GM18505 (cell line): ENCODE measurements around the gene ASS1.

Experiments used
- ATAC-seq: cut with Tn5 transposase; IDR thresholded peaks from one replicate; pipeline ENCODE4 v1.9.1; 2021; ENCODE audit not compliant: unreplicated experiment
- POLR2A ChIP-seq: IDR thresholded peaks from 4 replicates; pipeline ENCODE4 v1.6.1; 2011; ENCODE audit warnings: borderline replicate concordance; ENCODE audit not compliant: insufficient read depth, insufficient read length; ENCODE audit errors: extremely low read depth

ASS1 gene

DNA sequence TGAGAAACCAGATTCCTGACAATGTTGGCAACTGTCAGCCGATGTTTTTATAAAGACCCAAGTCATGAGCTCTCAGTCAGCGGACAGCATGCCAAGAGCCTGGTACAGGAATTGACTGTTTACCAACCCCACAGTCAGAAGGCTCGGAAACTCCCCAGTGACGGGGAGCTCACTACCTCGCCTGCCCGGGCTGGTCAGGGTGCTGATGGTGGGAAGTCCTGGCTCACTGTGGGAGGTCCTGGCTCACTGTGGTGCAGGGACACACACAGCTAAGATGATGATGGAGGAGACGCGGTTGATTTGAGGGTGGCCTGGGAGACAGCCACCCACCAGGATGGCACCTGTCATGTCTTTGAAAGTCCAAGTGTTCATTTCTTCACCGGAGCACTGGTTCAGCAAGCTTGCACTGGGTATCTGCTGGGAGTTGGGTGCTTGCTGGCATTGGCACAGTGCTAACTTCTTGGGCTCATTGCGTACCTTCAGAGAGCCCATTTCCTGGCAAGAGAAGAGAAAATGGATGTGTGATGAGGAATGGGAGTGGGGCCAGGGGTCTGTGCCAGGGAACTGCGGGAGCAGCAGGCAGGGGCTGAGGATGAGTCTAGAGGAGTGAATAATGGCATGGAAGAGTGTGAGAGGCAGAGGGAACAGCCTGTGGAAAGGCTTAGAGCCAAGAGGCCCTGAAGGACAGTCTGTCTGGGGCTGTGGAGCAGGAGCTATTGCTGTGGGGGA lies 15.3 kb downstream of the ASS1 start:
- ATAC-seq = no peak
- no peak for TF ChIP-seq POLR2A

DNA sequence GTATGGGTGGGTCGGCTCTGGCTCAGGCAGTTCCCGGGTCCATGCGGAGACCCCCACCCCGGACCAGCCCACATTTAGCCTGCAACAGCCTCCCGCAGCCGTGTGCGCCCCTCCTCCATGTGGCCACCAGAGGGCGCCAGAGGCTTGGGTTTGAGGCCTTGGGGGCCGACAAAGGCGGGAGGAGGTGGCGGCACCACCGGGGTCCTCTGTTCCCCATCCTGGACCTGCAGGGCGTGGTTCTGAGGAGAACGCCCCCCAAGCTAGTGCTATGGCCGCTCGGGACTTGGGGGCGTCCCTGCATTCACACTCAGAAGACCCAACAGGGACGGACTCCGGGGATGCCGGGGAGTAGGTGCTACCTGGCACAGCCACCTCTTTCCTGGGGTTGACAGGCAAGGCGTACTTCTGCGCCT lies 16.5 kb downstream of the ASS1 start:
- no peak for TF ChIP-seq POLR2A
- ATAC-seq = no peak

DNA sequence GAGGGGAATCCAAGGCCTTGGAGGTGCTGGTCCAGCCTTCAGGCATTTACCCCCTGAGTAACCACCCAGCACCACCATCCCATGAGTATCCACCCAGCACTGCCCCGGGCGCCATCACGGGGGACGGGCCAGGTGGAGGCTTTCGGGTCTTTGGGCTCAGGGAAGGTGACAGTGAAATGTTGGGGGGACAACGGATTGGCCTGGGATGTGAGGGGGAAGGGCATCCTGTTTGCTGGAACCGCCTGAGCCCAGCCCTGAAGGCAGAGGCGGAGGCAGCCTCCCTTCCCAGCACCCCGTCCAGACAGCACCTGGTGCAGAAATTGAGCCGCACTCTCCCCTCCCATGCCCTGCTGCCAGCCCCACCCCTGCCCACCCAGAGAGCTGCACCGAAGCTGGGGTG lies 17.0 kb downstream of the ASS1 start:
- TF ChIP-seq POLR2A = no peak

DNA sequence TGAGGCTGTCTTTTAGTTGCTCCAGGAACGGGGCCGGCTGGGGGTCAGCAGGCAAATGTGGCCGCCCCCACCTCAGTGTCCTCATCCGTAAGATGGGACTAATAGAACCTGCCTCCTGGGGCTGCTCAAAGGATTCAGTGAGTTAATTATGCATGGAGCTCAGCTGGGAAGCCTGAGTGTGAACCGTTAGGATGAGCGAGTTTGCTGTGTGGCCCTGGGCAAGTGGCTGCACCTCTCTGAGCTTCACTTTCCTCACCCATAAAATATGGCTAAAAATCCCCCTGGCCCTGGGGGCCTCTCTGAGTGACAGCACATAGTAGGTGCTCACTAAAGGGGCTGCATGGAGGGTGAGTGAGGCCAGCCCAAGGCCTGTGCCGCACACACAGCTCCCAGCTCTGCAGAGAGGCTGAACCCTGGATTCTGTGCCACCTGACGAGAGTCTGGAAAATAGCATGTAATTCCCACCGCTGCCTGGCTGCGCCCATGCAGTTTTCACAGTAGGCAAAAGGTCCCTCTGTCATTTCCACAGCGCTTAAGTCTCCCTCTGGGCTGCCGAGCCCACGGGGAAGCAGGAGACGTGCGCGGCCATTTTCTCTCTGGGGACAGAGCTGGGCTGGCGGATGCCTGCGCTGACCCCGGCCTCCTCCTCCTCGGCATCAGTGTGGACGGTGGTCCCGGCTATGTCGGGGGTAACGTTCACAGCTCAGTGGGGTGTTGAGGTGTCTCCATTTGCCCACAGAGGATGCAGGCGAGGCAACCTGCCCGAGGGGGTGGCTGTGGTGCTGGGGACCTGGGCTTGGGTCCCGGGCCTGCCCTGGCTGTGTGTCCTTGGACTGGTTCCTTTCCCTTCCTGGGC lies 18.2 kb downstream of the ASS1 start:
- no peak for TF ChIP-seq POLR2A
- no peak for ATAC-seq

More for the DNA sequence above, 17.0 kb downstream of the ASS1 start:
- no peak for ATAC-seq

DNA sequence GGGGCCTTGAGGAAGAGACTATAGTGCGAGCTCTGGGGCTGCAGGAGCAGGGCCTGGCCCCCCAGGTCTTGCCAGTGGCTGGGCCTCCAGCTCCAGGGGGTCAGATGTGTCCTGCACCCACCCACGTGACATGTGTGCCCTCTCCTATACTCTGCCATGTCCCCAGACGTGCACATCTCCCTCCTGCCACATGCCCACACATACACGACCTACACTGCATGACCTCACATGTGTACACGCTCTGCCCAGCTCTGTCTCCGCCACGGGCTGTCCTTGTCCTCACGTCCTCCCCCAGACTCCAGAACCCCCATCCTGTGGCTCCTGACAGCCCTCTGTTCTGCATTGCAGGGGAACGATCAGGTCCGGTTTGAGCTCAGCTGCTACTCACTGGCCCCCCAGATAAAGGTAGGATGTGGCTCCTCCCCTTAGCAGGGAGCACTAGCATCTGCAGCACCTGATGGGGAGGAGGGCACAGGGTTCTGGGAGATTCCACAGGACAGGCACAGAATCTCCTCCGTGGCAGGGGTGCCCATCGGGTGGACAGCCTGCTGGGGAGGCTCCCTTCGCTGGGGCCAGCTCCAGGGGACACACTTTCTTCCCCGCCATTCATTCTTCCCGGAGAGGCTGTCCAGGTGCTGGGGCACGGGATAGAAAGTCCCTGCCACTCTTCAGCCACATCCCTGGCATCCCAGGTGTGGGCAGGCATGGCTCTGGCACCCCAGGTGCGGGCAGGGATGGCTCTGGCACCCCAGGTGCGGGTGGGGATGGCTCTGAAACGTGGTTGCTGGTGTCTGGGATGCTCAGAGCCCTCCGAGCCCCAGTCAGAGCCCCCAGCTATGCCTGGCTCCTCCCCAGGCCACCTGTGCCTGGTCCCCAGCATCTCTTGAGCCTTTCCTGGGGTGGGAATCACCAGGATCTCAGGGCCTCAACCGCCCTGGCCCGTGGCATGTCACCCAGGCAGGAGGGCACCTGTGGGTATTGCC lies 19.3 kb downstream of the ASS1 start:
- TF ChIP-seq POLR2A = no peak

DNA sequence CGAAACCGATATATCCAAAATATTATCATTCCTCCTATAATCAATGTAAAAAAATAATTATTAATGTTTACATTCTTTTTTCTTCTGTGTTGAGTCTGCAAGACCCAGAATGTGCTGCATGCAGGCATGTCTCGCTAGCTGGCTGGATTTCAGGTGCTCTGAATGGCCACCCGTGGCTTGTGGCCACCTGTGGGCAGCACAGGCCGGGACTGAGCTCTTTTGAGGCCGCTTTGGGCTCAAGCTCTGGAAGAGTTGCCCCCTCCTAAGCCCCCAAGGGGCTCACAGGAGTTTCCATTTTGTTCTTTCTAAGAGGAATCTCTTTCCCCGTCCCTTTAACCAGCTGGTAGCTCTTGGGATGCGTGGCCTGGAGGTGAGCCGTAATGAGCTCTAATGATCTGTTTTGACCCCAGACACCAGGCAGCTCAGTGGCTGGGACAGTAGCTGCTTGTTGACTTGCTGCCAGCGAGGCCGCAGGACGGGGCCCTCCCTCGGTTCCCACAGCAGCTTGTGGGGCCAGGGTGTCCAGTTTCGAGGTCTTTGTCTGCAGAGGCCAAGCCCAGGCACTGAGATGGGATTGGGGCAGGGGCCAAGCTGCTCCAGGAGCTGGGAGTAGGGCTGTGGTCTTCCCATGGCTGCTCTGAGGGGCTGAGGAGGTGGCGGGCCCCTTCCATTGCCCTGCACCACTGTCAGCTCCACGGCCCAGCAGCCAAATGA lies 20.8 kb downstream of the ASS1 start:
- TF ChIP-seq POLR2A = no peak
- ATAC-seq = no peak

More for the DNA sequence above, 19.3 kb downstream of the ASS1 start:
- no peak for ATAC-seq

DNA sequence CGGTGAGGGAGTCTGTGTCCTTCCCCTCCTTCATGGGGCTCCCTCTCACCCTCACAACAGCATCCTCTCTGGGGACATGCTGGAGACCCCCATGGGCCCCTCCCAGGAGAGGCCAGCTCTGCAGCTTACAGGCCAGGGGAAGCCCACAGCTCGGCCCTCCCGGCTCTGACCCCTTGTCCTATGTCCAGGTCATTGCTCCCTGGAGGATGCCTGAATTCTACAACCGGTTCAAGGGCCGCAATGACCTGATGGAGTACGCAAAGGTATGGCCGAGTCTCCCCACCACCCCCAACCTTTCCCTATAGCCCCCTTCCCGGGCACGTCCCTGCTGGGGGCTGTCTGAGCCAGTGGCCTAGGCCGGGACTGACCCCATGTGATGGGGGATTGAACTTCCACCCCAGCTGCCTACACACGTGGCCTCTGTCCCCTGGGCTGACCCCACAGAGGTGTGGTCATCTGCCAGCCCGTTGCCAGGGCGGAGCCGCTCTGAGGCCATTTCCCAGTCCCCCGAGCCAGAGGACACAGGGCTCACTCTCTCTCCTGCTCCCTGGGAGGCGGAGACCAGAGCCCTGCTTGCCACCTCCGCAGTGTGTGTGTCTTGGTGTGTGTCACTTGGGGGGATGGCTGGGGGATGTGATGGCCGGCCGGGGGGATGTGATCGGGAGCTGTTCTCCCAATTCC lies 21.9 kb downstream of the ASS1 start:
- no peak for ATAC-seq
- TF ChIP-seq POLR2A = no peak

DNA sequence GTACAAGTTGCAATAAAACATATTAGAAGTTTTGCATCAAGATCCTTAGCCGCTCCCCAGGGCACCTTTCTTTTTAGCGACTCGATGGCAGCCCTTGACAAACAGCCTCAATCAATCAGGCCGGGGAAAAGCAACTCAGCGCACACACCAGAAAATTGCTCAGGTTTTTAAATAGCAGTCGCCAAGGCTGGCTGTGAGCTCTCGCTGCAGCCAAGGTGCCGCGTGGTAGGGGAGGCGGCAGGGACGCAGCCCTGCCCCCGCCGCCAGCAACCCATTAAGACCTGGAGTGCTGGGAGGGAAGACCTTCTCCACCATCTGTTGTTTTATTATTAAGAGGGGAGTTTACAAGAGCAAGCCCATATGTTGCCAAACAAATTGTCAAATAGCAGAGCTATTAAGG lies 22.6 kb downstream of the ASS1 start:
- TF ChIP-seq POLR2A = no peak
- no peak for ATAC-seq

DNA sequence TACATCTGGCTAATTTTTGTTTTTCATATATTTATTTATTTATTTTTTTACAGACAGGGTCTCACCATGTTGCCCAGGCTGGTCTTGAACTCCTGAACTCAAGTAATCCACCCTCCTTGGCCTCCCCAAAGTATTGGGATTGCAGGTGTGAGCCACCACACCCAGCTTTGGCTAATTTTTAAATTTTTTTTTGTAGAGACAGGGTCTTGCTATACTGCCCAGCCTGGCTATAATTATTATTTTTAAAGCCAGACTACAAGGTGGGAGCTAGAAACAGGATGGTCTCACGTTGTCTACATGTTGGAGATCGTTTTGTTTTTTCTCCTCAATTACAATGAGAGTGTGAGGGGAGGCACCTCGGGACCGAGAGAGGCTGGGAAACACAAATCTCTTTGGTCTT lies 23.8 kb downstream of the ASS1 start:
- no peak for TF ChIP-seq POLR2A
- no peak for ATAC-seq

DNA sequence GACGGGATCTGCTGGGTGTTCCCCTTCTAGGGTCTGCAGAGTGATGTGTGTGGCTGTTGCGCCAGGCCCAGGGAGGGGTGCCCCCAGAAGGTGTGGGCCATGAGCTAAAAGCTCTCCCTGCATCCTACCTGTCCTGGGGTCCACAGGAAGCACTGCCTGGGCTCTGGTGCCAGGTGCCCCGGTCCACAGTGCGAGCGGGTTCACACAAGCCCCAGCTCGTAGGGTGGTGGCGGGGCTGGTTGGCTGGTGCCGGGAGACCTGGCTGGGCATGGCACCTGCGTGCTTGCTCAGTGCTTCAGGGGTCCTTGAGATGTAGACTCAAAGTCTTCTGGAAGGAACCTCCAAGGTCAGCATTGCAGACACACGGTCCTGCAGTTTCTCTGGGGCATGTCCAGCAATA lies 25.5 kb downstream of the ASS1 start:
- ATAC-seq = no peak
- no peak for TF ChIP-seq POLR2A

DNA sequence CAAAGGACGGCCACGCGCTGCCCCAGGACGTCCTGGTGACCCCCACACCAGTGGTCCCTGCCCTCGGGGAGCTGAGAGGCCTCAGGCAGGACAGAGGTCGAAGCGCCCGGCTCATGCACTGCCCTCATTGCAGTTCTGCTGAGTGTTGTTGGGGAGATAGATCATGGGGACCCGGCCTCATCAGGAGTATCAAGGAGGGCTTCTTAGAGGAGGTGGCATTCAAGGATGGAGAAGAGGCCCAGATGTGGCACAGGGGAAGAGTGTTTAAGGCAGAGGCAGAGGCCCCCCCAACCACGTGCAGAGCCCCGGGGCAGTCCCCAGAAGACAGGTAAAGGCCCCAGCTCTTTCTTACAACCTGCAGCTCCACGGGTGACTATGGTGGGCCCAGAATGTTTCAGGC lies 26.2 kb downstream of the ASS1 start:
- TF ChIP-seq POLR2A = no peak
- no peak for ATAC-seq
